HCEC 1CT (cell line): ENCODE data around the gene NUDT17.

Experiments used
- DNase-seq: peaks from one replicate; pipeline ENCODE4 v3.0.0-alpha.2; 2017

NUDT17 gene

DNA sequence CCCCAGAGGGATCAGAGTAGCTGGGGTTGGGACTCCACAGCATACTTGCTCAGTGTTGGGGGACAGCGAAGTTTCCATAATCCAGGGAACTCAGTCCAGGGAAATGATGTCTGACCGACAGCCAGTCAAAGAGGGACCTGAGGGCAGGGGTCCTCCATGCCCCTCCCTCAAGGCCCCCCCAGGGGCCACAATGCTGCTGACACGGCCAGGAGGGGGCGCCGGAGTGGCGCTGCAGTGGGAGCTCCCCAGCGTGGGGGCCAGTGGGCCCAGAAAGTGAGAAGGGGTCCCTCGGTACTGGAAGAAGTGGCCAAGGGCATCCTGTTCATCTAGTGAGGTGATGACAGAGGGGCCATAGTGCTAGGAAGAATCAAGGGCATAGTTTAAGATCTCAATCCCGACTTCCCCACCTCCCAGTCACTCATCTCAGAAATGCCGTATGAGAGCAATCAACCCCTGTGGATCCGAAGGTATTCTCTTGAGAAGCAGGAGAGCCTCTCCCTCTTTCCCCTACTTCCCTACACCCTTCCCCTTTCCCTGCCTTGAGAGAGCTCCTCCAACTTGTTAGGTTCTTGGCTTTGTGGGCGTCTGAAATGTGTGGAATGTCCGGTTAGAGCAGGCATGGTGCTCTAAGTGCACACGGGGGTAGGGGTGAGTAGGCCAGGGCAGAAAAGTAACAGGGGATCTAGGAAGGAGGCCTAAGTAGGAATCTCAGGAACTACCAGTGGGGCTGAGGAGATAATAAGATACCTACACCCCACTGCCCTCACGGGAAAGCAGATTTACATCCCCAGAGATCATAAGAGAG lies 4.1 kb downstream of the NUDT17 start:
- DNase-seq = peak; percentile 68

DNA sequence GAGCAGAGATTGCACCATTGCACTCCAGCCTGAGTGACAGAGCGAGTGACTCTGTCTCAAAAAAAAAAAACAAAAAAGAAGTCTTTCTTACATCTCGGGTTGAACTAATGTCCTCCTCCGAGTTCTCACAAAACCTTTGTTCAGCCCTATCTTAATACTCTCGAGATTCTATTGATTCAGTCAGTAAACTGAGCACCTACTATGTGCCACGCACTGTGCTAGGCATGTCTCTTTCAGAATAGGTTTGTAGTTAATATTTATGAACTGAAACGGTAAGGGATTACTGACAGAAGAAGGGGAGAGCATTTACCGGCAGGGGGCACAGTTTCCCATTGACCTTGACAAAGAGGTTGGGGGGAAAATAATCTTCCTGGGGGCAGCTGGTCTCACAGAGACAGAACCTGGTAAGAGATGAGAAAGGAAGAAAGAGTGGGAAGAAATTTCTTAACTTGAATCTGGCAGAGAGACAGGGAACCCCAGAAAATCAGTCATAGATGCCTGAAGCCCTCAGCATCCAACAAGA lies 10.1 kb downstream of the NUDT17 start:
- DNase-seq = no peak

DNA sequence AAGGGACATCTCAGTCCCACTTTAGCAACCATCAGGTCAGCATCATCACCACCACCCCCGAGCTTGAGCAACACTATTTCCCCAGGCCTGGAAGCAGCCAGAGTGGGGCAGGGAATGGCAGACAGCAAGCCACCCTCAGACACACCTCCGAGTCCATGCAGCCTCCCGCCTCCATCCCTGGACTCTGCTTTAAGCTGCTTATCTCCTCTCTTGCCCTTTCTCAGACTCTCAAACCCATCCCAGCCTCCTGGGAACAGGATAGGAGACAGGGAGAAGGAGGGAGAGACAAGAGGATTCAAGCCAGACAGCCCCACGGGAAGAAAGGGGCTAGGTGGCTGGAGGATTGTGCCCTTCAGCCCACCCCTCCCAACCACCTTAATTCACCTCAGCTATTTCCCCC lies 11.7 kb downstream of the NUDT17 start:
- no peak for DNase-seq

- peak; percentile 14 for DNase-seq
Observed at GRCh38 chr1:145858238-145858900, 12.9 kb downstream of the NUDT17 start.

GRCh38 chr1:145858901-145859490 lies 13.6 kb downstream of the NUDT17 start, which contains the start of gene PIAS3:
Gene PIAS3 (minus strand): TSS chr1:145859081. CDS start chr1:145858990, 91 bp downstream.
- peak; percentile 94 for DNase-seq

DNA sequence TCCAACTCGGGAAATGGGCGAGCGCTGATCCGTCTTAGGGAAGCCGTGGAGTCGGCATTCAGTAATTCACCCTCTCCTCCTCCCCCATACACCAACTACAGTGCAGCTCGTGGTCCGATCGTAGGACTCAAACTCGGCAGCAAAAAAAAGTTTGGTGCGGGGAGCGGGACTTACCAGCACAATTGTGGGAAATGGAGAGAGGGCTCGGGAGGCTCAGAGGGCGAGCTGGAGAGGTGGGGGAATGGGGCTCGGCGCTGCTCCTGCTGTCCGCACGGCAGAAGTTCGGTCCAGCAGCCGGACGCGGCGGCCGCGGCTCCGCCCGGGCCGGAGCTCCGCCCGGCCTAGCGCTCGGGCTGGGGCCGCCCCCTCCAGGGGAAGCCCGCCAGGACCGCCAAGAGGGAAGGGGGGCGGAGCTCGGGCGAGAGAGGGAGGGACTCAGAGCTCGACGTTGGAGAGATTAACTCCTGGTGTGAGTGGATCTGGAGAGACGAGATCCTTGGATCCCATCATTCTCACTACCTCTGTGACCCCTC lies 14.1 kb downstream of the NUDT17 start:
- peak; percentile 89 for DNase-seq

GRCh38 chr1:145863282-145864018 lies 18.0 kb downstream of the NUDT17 start:
- DNase-seq = no peak

DNA sequence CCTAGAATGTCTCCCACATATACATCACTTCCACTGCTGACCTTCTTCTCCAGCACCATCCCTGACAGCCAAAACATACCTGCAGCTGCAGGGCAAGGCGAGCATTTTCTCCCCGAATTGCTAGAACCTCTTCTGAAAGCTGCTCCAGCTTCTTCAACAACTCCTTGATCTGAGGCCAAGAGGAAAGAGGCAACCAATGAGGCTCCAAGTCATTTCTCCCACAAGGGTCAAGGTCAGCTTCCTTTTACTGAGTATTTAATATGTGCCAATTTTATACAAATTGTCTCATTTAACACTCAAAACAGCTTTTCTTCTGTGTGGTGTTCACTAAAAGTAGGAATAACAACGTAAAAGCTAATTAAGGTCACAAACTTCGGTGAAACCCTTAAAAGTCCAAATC lies 22.8 kb downstream of the NUDT17 start:
- no peak for DNase-seq

DNA sequence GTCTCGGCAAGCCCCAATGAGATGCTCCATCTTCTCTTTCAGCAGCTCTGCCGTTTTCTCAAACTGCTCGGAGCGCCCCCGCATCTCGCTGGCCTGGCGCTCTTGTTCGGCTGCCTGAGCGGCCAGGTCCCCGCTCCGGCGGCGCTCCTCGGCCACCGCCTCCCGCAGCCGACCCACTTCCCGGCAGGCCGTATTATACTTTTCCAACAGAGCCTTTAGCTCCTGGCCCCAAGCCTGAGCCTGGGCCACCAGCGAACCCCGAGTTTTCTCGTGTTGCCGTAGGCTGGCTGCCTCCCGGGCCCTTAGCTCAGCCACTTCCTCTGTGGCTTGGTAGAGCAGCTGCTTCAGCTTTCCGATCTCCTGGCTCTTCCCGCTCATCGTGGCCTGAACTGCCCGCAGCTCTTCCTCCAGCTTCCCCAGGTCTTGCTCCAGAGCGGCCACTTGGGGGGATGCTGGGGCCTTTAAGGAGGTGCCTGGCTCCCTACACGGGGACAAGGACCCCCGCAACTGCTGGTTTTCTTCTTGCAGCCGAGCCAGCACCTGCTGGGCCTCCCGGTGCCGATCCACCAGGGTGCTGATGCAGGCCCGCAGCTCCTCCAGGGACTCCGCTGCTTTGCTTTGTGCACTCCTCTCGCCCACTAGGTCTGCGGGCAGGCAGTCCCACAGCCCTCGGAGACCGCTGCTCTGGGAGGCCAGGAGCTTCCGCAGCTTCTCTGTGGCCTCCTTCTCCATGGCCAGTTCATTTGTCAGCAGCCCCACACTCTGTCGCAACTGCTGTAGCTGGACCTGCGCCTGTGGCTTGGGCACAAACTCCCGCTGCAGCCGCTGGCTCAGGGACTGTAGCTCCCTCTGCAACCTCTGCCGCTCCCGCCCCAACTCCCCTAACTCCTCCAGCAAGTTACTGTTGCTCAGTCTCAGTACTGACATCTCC lies 26.8 kb downstream of the NUDT17 start:
- peak; percentile 69 for DNase-seq

GRCh38 chr1:145874646-145875045 lies 29.2 kb downstream of the NUDT17 start:
- no peak for DNase-seq

- peak; percentile 13 for DNase-seq
Observed at GRCh38 chr1:145877923-145878486, 32.6 kb downstream of the NUDT17 start.

DNA sequence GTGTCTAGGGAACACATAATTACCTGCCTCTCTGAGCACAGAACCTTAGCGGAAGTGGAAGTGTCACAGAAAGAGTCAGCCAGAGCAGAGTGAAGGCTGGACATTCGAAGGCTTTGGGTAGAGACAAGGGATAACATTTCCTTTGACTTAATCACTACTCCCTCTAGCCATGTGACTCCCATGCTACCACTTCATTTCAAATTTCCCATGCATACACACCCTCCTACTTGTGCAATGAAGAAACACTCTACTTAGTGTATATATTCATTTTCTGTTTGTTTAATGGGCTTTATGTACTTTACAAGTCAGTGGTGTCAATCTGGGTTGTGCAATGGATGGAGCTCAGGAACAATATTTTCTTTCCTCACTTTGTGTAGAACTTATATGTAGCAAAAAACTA lies 33.3 kb downstream of the NUDT17 start:
- peak; percentile 45 for DNase-seq

GRCh38 chr1:145879775-145880174 lies 34.3 kb downstream of the NUDT17 start:
- DNase-seq = no peak

- DNase-seq = peak; percentile 38
Observed at GRCh38 chr1:145884675-145885074, 39.2 kb downstream of the NUDT17 start.

- DNase-seq = peak; percentile 69
Observed at GRCh38 chr1:145885738-145886287, 40.4 kb downstream of the NUDT17 start, which contains the start of gene ANKRD35. Gene ANKRD35 (minus strand): TSS chr1:145885866. CDS start chr1:145885758, 108 bp downstream.

DNA sequence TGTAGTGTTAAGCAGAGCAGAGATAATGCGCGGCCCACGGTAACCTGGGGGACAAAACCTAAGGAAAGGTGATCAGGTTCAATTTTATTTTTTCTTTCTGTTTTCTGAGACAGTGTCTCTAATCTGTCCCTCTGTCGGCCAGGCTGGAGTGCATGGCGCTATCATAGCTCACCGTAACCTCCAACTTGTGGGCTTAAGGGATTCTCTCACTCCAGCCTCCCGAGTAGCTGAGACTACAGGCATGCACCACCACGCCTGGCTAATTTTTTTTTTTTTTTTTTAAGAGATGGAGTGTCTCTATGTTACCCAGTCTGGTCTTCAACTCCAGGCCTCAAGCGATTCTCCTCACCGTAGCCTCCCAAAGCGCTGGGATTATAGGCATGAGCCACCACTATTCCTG lies 41.0 kb downstream of the NUDT17 start:
- no peak for DNase-seq

- no peak for DNase-seq
Observed at GRCh38 chr1:145886816-145887215, 41.4 kb downstream of the NUDT17 start.

GRCh38 chr1:145887631-145888030 lies 42.2 kb downstream of the NUDT17 start:
- DNase-seq = no peak

- DNase-seq = no peak
Observed at GRCh38 chr1:145889722-145890121, 44.3 kb downstream of the NUDT17 start.

- DNase-seq = no peak
Observed at GRCh38 chr1:145891143-145891542, 45.7 kb downstream of the NUDT17 start.
